Measurements from ENCODE around the gene MBP. TPM values are rescaled to one million over a fixed set of nuclear protein-coding genes. Genes with fewer than 3 reads are reported as not detected.

The MBP gene
- total and polyA plus RNA-seq, 2 of the 4 experiments (the other 2 are of a cell fraction) = 0.72 to 0.90 TPM

DNA sequence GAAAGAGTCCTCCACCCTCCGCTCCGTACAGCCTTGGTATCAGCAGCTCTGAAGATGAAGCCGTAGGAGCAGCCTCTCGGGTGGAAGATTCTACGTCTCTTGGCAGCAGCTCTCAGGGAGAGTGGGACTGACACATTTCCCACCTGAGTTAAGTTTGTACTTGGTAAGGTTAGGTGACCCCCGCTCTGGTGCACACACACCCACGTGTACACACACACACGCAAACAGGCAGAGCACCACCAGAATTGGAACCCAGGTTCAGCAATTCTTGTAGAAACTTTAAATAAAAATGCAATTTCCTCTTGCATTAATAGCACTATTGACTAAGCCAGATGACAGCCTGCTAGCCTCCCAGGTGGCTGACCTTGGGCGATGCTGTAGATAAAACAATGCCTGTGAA, 111.5 kb downstream of the MBP start:
- POLR2A ChIA-PET (ENCODE audit: unreplicated experiment) = no interaction called here
- TF ChIP-seq CTCF (conservative IDR thresholded peaks at IDR 0.05; ENCODE audit: low read depth, low read length) (no peak), SMC3 (IDR thresholded peaks at IDR 0.05; ENCODE audit: low read depth, low read length) (no peak), USF2 (IDR thresholded peaks at IDR 0.05; ENCODE audit: low read depth, low read length) (no peak), CEBPB (IDR thresholded peaks at IDR 0.05; ENCODE audit: low read depth, low read length) (no peak), MAFK (IDR thresholded peaks at IDR 0.05; ENCODE audit: low read depth, low read length) (no peak), RFX5 (IDR thresholded peaks at IDR 0.05; ENCODE audit: low read depth, low read length) (no peak), NFE2L2 (IDR thresholded peaks at IDR 0.05; ENCODE audit: low read depth, low read length) (no peak), CHD1 (IDR thresholded peaks at IDR 0.05; ENCODE audit: low read depth, low read length) (no peak), POLR2A (IDR thresholded peaks at IDR 0.05; ENCODE audit: low read depth, low read length) (no peak), BHLHE40 (IDR thresholded peaks at IDR 0.05; ENCODE audit: low read depth, low read length) (no peak), RAD21 (IDR thresholded peaks at IDR 0.05; ENCODE audit: low read length) (no peak), RCOR1 (IDR thresholded peaks at IDR 0.05; ENCODE audit: insufficient replicate concordance, low read length) (no peak), MAZ (IDR thresholded peaks at IDR 0.05; ENCODE audit: borderline replicate concordance, low read depth, low read length) (no peak), MXI1 (IDR thresholded peaks at IDR 0.05; ENCODE audit: borderline replicate concordance, low read depth, low read length) (no peak), FOS (IDR thresholded peaks at IDR 0.05; ENCODE audit: low read depth, low read length) (no peak)
- TF ChIP-seq, protein P1, sequence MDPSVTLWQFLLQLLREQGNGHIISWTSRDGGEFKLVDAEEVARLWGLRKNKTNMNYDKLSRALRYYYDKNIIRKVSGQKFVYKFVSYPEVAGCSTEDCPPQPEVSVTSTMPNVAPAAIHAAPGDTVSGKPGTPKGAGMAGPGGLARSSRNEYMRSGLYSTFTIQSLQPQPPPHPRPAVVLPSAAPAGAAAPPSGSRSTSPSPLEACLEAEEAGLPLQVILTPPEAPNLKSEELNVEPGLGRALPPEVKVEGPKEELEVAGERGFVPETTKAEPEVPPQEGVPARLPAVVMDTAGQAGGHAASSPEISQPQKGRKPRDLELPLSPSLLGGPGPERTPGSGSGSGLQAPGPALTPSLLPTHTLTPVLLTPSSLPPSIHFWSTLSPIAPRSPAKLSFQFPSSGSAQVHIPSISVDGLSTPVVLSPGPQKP (IDR thresholded peaks at IDR 0.05; ENCODE audit: borderline replicate concordance, low read depth, low read length) = no peak
- in situ Hi-C loops (cut with MboI; ENCODE audit: low sequenced_read_pairs) = no loop called here

More for the DNA sequence above, 111.5 kb downstream of the MBP start:
- H4K20me1 ChIP-seq (ENCODE audit: insufficient read depth, low read length) = no peaks in the 10 kb centered on the region
- H3K56ac ChIP-seq (ENCODE audit: extremely low read depth, insufficient read depth, low read length) = no peak overlapping the region
- H2AFZ ChIP-seq (replicated peaks; ENCODE audit: low read length, poor library complexity) = no peak overlapping the region
- no peak overlapping the region for H3K9ac ChIP-seq (ENCODE audit: low read depth, low read length)
- H2BK15ac ChIP-seq (ENCODE audit: low read depth, low read length) = no peak overlapping the region
- BruUV-seq (replicated peaks) = no TSS peak
- H4K8ac ChIP-seq (ENCODE audit: low read depth in 2 of 2, low read length in 2 of 2) = no peak overlapping the region
- H3K4me2 ChIP-seq (ENCODE audit: low read depth, low read length) = no peak overlapping the region
- no peak overlapping the region for H3K23ac ChIP-seq (ENCODE audit: low read depth, low read length)
- H2AK9ac ChIP-seq (replicated peaks; ENCODE audit: low read depth, low read length, poor library complexity) = no peak overlapping the region
- no peak overlapping the region for H3K4me3 ChIP-seq (ENCODE audit: insufficient read depth, low read depth, low read length)
- no peaks in the 10 kb centered on the region for H3K9me3 ChIP-seq (ENCODE audit: control insufficient read depth, insufficient read depth, low read length)
- no peak overlapping the region for H3K18ac ChIP-seq (ENCODE audit: low read depth, low read length)
- no peak for ATAC-seq (ENCODE audit: low read depth)
- H3K14ac ChIP-seq (replicated peaks; ENCODE audit: low read depth, low read length) = no peak overlapping the region
- H2BK5ac ChIP-seq (ENCODE audit: low read depth, low read length, poor library complexity, severe bottlenecking) = no peak overlapping the region
- H2AK5ac ChIP-seq (ENCODE audit: low read depth, low read length) = no peak overlapping the region
- H3K27ac ChIP-seq (ENCODE audit: insufficient read depth, low read length) = no peak overlapping the region
- H3K27me3 ChIP-seq (ENCODE audit: control insufficient read depth, insufficient read depth, low read length) = no peaks in the 10 kb centered on the region
- no peak overlapping the region for H4K5ac ChIP-seq (ENCODE audit: low read depth, low read length)
- no peaks in the 10 kb centered on the region for H3K4me1 ChIP-seq (ENCODE audit: control insufficient read depth, insufficient read depth, low read length)
- intact Hi-C loops (cut with micrococcal nuclease) = no loop called here
- CTCF ChIA-PET = interaction anchor here (0.6 kb wide), 1 partner anchor 11 kb away, joined by 3 read pairs; no protein-coding TSS in a partner anchor
- no peak overlapping the region for H2BK120ac ChIP-seq (ENCODE audit: low read depth, low read length)
- peaks cover 3% of the 10 kb centered on the region; the same call in 1 of the 2 replicates for H3K36me3 ChIP-seq (ENCODE audit: control insufficient read depth, insufficient read depth, low read length)
- H2BK20ac ChIP-seq (ENCODE audit: low read depth, low read length) = no peak overlapping the region
- dilution Hi-C loops (cut with HindIII; ENCODE audit: low sequenced_read_pairs, unreplicated experiment) = no loop called here
- DNase-seq = no peak
- WGBS, 2 experiments (ENCODE audit: extremely low coverage in 2 of 2, insufficient read length in 1 of 2) = 86% methylated on average over 1 of the region's 9 CpGs; no CpG with 5 or more reads in 1 of the 2 experiments
- no peaks in the 10 kb centered on the region for H3K9me1 ChIP-seq (ENCODE audit: insufficient read depth, low read length)
- H3K4ac ChIP-seq (ENCODE audit: low read depth, low read length) = no peak overlapping the region
- H3K79me1 ChIP-seq (ENCODE audit: low read depth in 1 of 2, low read length in 2 of 2) = no peaks in the 10 kb centered on the region
- H4K91ac ChIP-seq (ENCODE audit: insufficient read depth, low read depth, low read length) = no peak overlapping the region

Data from IMR-90 (cell line).